ENCODE results near the gene MIER1.
A peak's percentile ranks its signal among the peaks of the same experiment; 100 is the strongest.
"Not testable (repeated sequence)": the region's sequence is repeated elsewhere in the genome, so short reads cannot be mapped to it uniquely, and the experiment has no call there.

Gene MIER1

GRCh38 chr1:66940981-66941380, 16.2 kb downstream of the MIER1 start:
- no peak for DNase-seq

DNA sequence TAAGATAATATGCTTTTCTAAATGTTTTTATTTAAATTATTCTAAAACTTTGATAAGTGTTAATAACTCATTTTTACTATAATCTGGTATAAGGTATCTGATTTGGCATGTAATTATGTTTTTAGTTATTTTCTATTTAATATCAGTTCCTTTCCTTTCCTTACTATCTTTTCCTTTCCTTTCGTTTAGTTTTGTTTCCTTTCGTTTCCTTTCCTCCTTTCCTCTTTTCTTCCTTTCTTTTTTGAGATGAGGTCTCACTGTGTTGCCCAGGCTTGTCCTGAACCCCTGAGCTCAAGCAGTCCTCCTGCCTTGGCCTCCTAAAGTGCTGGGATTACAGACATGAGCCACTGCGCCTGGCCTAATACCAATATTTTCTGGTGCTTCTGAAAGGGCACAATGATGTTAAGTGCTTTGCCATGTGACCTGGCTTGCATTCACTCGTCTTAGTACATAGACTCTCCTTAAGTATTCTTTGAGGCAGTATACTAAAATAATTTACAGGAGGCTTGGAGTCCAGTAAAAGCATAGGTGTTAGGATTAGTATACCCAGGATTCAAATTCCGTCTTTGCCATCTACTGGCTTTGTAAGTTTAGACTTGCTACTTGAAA, 18.7 kb downstream of the MIER1 start:
- DNase-seq: no peak

DNA sequence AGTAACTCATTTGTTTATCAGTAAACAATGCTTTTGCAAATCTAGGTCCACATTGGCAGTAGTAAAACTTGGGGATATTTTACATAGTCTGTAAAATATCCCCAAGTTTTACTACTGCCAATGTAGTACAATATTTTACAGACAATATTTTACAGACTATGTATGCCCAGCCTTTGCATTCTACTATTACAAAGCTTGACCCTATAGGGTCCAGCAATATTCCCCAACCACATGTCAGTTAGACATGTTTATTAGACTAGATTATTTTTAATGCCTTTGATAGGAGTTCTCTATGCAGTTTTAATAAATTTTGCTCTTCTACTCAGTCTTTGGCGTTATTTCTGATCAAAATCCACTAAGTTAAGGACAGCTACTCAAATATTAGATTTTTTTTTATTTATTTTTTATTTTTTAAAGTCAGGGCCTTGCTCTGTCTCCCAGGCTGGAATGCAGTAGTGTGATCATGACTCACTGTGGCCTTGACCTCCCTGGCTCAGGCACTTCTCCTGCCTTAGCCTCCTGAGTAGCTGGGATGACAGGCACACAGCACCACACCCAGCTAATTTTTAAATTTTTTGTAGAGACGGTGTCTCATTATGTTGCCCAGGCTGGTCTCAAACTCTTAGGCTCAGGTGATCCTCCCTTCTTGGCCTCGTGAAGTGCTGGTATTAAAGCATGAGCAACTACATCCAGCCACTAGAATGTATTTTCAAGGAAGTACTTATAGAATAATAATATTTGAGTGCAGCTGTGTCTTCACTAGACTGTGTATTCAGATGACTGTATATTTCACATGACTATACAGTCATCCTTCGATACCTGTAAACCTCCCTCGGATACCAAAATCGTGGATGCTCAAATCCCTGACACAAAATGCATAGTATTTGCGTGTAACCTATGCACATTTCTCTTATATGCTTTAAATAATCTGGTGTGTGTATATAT, 19.8 kb downstream of the MIER1 start:
- no peak for DNase-seq

- no peak for DNase-seq
Measured at GRCh38 chr1:66945316-66945715, 20.5 kb downstream of the MIER1 start.

DNA sequence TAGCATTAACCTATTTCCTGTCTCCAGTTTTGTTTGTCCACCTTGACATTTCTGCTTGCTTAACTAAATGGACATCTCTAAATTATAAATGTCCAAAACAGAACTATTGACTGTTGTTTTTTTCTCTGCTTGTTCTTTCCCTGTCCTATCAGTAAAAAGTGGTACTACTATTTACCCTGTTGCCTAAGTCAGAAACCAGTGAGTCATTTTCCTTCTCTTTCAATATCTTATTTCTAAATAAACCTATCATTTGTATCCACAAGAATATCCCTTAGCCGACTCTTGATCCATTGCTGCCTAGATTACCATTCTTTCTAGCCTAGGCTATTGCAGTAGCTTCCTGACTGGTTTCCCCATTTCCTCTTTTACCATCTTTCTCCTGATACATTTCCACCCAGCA, 22.5 kb downstream of the MIER1 start:
- no peak for DNase-seq

- DNase-seq: no peak
Measured at GRCh38 chr1:66951513-66951912, 26.7 kb downstream of the MIER1 start.

DNA sequence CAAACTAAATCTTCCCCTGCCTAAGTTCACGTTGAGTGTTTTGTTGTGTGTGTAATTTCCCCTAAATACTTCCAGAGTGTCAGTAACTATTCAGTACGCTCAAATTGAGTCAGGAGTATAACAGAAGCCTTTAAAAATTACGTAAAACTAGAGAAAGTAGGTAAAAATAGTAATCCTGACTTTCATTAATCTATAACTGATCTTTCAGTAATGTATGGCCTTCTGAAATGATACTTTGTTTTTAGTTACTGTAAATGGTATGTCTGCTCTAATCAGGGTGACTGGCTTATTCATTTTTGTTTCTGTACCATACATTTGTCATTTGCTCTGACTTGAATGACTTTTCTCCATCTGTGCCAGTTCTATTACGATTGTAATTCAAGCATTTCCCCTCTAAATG, 29.4 kb downstream of the MIER1 start:
- DNase-seq: no peak

- DNase-seq: no peak
Measured at GRCh38 chr1:66957938-66958337, 33.1 kb downstream of the MIER1 start.

- not testable (repeated sequence) for DNase-seq
Measured at GRCh38 chr1:66966188-66966873, 41.5 kb downstream of the MIER1 start.

GRCh38 chr1:66968574-66968973, 43.8 kb downstream of the MIER1 start:
- no peak for DNase-seq

DNA sequence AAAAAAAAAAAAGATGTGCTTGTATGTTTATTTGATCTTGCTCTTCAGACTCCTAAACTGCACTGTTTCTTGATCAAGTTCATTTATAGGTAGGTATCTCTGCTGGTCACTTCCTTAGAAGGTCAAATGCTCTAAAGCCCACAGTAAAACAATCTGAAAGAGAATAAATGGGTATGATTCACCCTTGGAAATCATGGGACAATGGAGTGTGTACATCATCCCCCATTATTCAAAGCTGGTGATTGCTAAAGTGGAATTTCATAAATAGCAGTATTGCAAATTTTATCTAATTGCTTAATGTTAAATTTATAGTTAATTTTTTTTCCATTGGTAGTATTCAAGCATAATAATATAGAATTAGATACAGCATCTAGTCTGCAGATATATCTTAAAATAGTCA, 53.4 kb downstream of the MIER1 start:
- no peak for DNase-seq

DNA sequence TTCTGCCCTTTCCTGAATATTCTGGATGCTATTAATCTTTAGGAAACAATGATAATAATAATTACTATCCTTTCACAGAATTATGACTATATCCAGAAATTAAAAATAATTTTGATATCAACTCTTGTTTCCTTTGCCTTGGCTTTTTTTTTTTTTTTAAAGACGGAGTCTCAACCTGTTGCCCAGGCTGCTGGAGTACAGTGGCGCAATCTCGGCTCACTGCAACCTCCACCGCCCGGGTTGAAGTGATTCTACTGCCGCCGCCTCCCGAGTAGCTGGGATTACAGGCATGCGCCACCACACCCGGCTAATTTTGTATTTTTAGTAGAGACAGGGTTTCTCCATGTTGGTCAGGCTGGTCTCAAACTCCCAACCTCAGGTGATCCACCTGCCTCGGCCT, 54.8 kb downstream of the MIER1 start:
- DNase-seq: not testable (repeated sequence)

- DNase-seq: no peak
Measured at GRCh38 chr1:66980745-66981367, 56.1 kb downstream of the MIER1 start.

DNA sequence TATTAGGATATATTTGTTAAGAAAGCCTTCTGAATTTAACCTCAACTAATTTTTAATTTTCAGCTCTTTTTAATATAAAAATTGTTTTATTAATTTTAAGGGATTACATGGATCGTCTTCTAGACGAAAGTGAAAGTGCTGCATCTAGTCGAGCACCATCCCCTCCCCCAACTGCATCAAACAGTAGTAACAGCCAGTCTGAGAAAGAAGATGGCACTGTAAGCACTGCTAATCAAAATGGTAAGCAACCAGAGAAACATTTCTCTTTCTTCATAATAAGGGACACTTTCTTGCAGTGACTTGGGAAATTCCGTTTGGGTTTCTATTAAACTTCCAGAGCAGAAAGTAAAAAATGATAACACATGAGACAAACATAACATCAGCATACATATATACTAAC, 56.9 kb downstream of the MIER1 start:
- DNase-seq: peak; percentile 52 to 76

DNA sequence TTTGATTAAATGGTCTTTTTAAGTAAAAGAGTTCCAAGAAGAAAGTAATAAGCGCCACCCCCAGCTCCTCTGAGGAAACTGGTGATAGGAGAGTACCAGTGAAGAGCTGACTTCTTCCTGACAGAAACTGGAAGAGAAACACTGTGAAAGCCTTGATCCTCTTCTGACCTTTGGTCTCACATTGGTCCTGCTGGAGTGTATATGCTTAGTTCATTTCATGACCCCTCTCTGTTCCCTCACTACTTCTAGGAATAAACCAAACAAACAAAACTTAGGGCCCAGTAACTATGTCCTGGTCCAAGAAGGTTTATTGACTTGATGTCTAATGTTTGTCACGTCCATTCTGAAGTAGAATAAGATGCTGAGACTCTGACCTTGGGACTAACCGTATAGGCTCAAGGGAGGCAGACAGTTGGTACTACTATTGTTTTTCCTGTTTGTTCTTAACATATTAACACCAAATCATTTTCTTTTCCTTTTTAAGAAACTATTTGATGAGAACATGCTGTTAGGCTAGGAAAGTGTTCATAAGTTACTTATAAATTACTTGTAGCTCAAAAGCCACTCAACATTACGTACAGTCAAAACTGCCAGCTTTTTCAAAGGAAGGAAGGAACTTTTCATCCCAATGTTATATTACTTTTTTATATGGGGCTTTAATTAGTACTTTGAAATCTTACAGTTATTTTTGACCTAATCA, 57.9 kb downstream of the MIER1 start:
- DNase-seq: no peak

- no peak for DNase-seq
Measured at GRCh38 chr1:66984491-66984890, 59.7 kb downstream of the MIER1 start.

GRCh38 chr1:66985835-66986234, 61.0 kb downstream of the MIER1 start:
- no peak for DNase-seq

DNA sequence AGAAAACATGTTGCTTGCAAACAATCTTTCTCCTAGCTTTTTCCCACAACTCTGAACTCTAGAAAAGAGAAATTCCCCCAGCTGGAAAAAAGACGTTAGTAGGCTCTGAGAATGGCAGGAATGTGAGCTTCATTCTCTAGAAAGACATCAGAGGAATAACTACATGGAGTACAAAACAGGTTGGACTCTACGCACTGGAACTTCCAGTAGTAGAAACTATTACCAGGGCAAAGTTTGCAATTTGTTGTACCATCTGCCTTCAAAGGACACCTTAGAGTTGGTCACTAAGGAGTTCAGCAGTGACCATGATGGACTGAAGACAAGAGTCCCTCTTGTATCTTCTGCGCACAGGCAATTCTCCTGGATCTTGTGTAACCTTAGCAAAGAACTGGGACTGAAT, 68.3 kb downstream of the MIER1 start:
- DNase-seq: no peak

- peak; percentile 66 to 71 for DNase-seq
Measured at GRCh38 chr1:66996018-66996682, 71.4 kb downstream of the MIER1 start.

DNA sequence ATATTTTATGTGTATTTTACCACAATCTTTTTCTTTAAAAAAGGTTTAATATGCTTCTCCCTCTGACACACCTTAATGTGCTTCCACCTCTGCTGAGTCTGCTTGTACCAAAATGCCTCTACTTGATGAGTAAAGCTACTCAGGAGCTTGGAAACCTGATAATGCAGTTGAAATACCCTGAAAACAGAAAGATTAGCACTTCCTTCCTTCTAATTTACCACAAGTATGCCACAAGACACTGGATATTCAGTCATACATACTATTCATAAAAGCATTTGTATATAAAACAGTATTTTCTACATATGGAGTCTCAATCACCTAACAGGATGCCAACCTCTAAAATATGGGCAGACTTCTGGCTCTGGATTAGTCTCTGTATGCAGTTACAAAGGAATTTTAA, 74.2 kb downstream of the MIER1 start:
- no peak for DNase-seq

GRCh38 chr1:66999640-67000400, 75.0 kb downstream of the MIER1 start:
- DNase-seq: no peak

All from CD4-positive, alpha-beta T cell treated with Interferon alpha-2 for 1 hour (primary cell).